Measurements from ENCODE around the gene RAB29.

The RAB29 gene

DNA sequence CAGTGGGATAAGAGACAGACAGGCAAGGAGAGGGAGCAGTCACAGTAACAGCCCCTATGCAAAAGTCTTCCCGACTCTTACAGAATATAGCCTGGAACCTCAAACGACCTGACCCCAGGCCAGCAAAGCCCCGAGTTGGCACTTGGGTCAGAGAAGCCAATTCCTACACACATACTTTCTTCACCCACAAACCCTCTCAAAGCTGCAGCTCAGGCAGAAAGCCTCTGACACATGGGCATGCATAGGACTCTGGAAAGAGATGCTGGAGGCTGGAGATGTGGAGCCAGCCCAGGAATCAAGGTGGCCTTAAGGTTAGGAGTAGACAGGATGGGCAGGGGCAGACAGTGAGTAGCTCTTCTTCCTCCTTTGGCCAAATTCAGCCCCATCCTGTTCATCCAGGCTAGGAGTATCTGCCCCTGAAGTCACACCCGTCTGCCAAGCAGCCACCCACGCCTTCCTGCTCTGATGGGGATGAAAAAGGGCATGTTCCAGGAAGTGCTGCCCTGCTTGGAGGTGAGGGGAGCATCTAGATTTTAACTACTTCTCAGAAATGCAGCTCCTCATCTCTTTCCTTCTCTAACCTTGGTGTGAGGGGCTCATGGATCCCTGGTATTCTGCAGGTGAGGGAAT lies 29.9 kb upstream of the RAB29 start:
- Histone ChIP-seq H3K27me3 (ENCODE audit: insufficient read depth, poor library complexity, severe bottlenecking) (peaks cover 15% of the 10 kb centered on the region), H3K4me3 (replicated peaks; ENCODE audit: insufficient read depth, low read length) (no peak overlapping the region), H3K27ac (replicated peaks) (no peak overlapping the region)
- DNase-seq (ENCODE audit: low read depth in 1 of 2, low spot score in 1 of 2): no peak
- no peak for TF ChIP-seq GABPA (IDR thresholded peaks at IDR 0.05; ENCODE audit: low read depth)
- TF ChIP-seq SPI1 (IDR thresholded peaks at IDR 0.05; ENCODE audit: borderline replicate concordance, low read depth): no peak
- TF ChIP-seq, protein P1, sequence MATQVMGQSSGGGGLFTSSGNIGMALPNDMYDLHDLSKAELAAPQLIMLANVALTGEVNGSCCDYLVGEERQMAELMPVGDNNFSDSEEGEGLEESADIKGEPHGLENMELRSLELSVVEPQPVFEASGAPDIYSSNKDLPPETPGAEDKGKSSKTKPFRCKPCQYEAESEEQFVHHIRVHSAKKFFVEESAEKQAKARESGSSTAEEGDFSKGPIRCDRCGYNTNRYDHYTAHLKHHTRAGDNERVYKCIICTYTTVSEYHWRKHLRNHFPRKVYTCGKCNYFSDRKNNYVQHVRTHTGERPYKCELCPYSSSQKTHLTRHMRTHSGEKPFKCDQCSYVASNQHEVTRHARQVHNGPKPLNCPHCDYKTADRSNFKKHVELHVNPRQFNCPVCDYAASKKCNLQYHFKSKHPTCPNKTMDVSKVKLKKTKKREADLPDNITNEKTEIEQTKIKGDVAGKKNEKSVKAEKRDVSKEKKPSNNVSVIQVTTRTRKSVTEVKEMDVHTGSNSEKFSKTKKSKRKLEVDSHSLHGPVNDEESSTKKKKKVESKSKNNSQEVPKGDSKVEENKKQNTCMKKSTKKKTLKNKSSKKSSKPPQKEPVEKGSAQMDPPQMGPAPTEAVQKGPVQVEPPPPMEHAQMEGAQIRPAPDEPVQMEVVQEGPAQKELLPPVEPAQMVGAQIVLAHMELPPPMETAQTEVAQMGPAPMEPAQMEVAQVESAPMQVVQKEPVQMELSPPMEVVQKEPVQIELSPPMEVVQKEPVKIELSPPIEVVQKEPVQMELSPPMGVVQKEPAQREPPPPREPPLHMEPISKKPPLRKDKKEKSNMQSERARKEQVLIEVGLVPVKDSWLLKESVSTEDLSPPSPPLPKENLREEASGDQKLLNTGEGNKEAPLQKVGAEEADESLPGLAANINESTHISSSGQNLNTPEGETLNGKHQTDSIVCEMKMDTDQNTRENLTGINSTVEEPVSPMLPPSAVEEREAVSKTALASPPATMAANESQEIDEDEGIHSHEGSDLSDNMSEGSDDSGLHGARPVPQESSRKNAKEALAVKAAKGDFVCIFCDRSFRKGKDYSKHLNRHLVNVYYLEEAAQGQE (IDR thresholded peaks at IDR 0.05; ENCODE audit: insufficient replicate concordance, low read depth): no peak
- no peak for TF ChIP-seq POLR2AphosphoS5 (IDR thresholded peaks at IDR 0.05; ENCODE audit: low read depth)
- TF ChIP-seq, protein P2, sequence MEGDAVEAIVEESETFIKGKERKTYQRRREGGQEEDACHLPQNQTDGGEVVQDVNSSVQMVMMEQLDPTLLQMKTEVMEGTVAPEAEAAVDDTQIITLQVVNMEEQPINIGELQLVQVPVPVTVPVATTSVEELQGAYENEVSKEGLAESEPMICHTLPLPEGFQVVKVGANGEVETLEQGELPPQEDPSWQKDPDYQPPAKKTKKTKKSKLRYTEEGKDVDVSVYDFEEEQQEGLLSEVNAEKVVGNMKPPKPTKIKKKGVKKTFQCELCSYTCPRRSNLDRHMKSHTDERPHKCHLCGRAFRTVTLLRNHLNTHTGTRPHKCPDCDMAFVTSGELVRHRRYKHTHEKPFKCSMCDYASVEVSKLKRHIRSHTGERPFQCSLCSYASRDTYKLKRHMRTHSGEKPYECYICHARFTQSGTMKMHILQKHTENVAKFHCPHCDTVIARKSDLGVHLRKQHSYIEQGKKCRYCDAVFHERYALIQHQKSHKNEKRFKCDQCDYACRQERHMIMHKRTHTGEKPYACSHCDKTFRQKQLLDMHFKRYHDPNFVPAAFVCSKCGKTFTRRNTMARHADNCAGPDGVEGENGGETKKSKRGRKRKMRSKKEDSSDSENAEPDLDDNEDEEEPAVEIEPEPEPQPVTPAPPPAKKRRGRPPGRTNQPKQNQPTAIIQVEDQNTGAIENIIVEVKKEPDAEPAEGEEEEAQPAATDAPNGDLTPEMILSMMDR (IDR thresholded peaks at IDR 0.05; ENCODE audit: insufficient read depth, low read length): no peak

DNA sequence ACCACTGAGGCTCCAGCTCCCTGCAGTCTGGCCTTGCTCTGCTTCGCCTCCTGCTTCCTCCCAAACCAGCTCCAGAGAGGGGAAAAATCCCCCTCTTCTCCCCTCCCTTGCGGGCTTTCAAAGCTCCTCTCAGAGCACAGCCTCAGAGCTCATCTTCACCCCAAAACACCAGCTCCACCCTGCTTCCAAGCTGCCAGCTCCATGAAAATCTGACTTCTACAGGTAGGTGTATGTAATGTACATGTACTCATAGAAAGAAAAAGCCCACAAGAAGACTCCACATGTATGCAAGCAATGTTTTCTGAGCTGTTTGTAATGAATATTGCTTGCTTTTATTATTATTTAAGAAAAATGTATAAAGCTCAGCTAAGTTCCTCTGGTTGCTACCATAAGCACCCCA lies 29.3 kb upstream of the RAB29 start:
- TF ChIP-seq GABPA (IDR thresholded peaks at IDR 0.05; ENCODE audit: low read depth): no peak
- TF ChIP-seq, protein P1 (IDR thresholded peaks at IDR 0.05; ENCODE audit: insufficient replicate concordance, low read depth): no peak
- TF ChIP-seq, protein P2 (IDR thresholded peaks at IDR 0.05; ENCODE audit: insufficient read depth, low read length): no peak
- no peak for TF ChIP-seq SPI1 (IDR thresholded peaks at IDR 0.05; ENCODE audit: borderline replicate concordance, low read depth)
- TF ChIP-seq POLR2AphosphoS5 (IDR thresholded peaks at IDR 0.05; ENCODE audit: low read depth): no peak

GRCh38 chr1:205803986-205804385 lies 28.7 kb upstream of the RAB29 start:
- H3K4me3 ChIP-seq (replicated peaks; ENCODE audit: insufficient read depth, low read length): no peak overlapping the region
- no peak for DNase-seq (ENCODE audit: low read depth in 1 of 2, low spot score in 1 of 2)
- H3K27ac ChIP-seq (replicated peaks): no peak overlapping the region
- H3K27me3 ChIP-seq (ENCODE audit: insufficient read depth, poor library complexity, severe bottlenecking): peaks cover 7% of the 10 kb centered on the region
- TF ChIP-seq, protein P2 (IDR thresholded peaks at IDR 0.05; ENCODE audit: insufficient read depth, low read length): no peak
- no peak for TF ChIP-seq SPI1 (IDR thresholded peaks at IDR 0.05; ENCODE audit: borderline replicate concordance, low read depth)
- no peak for TF ChIP-seq GABPA (IDR thresholded peaks at IDR 0.05; ENCODE audit: low read depth)
- TF ChIP-seq, protein P1 (IDR thresholded peaks at IDR 0.05; ENCODE audit: insufficient replicate concordance, low read depth): no peak
- no peak for TF ChIP-seq POLR2AphosphoS5 (IDR thresholded peaks at IDR 0.05; ENCODE audit: low read depth)

More for the DNA sequence above, 29.3 kb upstream of the RAB29 start:
- H3K4me3 ChIP-seq (replicated peaks; ENCODE audit: insufficient read depth, low read length): no peak overlapping the region
- no peak overlapping the region for H3K27ac ChIP-seq (replicated peaks)
- DNase-seq (ENCODE audit: low read depth in 1 of 2, low spot score in 1 of 2): no peak
- H3K27me3 ChIP-seq (ENCODE audit: insufficient read depth, poor library complexity, severe bottlenecking): peaks cover 9% of the 10 kb centered on the region
